ENCODE data around the gene ENPP1.

GRCh38 chr6:131804131-131804530 is 3.7 kb upstream of the ENPP1 start:
- TF ChIP-seq, protein P1, sequence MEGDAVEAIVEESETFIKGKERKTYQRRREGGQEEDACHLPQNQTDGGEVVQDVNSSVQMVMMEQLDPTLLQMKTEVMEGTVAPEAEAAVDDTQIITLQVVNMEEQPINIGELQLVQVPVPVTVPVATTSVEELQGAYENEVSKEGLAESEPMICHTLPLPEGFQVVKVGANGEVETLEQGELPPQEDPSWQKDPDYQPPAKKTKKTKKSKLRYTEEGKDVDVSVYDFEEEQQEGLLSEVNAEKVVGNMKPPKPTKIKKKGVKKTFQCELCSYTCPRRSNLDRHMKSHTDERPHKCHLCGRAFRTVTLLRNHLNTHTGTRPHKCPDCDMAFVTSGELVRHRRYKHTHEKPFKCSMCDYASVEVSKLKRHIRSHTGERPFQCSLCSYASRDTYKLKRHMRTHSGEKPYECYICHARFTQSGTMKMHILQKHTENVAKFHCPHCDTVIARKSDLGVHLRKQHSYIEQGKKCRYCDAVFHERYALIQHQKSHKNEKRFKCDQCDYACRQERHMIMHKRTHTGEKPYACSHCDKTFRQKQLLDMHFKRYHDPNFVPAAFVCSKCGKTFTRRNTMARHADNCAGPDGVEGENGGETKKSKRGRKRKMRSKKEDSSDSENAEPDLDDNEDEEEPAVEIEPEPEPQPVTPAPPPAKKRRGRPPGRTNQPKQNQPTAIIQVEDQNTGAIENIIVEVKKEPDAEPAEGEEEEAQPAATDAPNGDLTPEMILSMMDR (IDR thresholded peaks at IDR 0.05) = no peak
- TF ChIP-seq EP300 (IDR thresholded peaks at IDR 0.05) = no peak

Data from ovary (tissue), 3 donors.